Psoas muscle (tissue), 8 donors: ENCODE results near the gene JRKL. TPM values are rescaled to one million over a fixed set of nuclear protein-coding genes. Genes with fewer than 3 reads are reported as not detected.
"Not testable (repeated sequence)": the region's sequence is repeated elsewhere in the genome, so short reads cannot be mapped to it uniquely, and the experiment has no call there.

Experiments
- ATAC-seq, 4 donors: fragments of 200-7000 bp; cut with Tn5 transposase; one replicate each; pipeline ENCODE4 v1.9.1; 2020; ENCODE audit warnings: moderate library complexity in 3 of 4, mild to moderate bottlenecking in 2 of 4
- DNase-seq, 2 donors: peaks; one replicate each; pipeline ENCODE4 v3.0.0-alpha.2; 2020
- H3K27ac ChIP-seq: fragments of 200-600 bp; one replicate; pipeline ENCODE4 v1.8.0; 2022
- H3K27me3 ChIP-seq, 3 donors: fragments of 200-600 bp in 1 of 3; one replicate each; pipeline versions ENCODE4 v1.6.1 to v1.8.0; 2013 to 2022; ENCODE audit warnings: low read length in 2 of 3, mild to moderate bottlenecking in 2 of 3, moderate library complexity in 1 of 3; ENCODE audit not compliant: insufficient read depth in 3 of 3
- H3K36me3 ChIP-seq, 2 donors: fragments of 200-600 bp in 1 of 2; one replicate each; pipeline versions ENCODE4 v1.6.1 to v1.8.0; 2013 to 2022; ENCODE audit warnings: low read depth in 1 of 2, mild to moderate bottlenecking in 1 of 2, moderate library complexity in 1 of 2; ENCODE audit not compliant: insufficient read depth in 1 of 2
- H3K4me1 ChIP-seq: fragments of 200-600 bp; one replicate; pipeline ENCODE4 v1.8.0; 2022
- H3K4me3 ChIP-seq: fragments of 200-600 bp; one replicate; pipeline ENCODE4 v1.8.0; 2022; ENCODE audit warnings: mild to moderate bottlenecking
- H3K9me3 ChIP-seq: fragments of 200-600 bp; one replicate; pipeline ENCODE4 v1.8.0; 2022
- CTCF ChIP-seq: fragments of 200-600 bp; IDR thresholded peaks from one replicate; pipeline ENCODE4 v1.8.0; 2022; ENCODE audit warnings: antibody characterized with exemption
- WGBS, 3 donors: extraction: QIAGEN DNeasy Blood & Tissue Kit; methylation state at CpG; one replicate each; pipeline versions ENCODE4 v1.1.6 to v1.1.7; 2013; 5-methylcytosine and 5-hydroxymethylcytosine counted together
- intact Hi-C, 2 donors: fragments of 100-400 bp; cut with DNase I; formaldehyde crosslinking; loops; one replicate each; pipeline versions ENCODE4 v1.11.0 to v1.14.2; 2022
- polyA plus RNA-seq, 3 donors: library from polyadenylated mRNA; stranded (reverse); fragments of 200-250 nt; gene quantifications; one replicate each; pipeline ENCODE4 v1.2.3, GENCODE V29; 2013
- total RNA-seq, 4 donors: library from RNA; stranded (reverse); fragmentation: NEBNext Ultra II Directional in 2 of 4; extraction: Animal tissue kit (Norgen Biotek cat#: 25700) in 2 of 4; gene quantifications; one replicate each; pipeline versions ENCODE4 v1.2.1 to v1.2.4, GENCODE V29; 2021 to 2023
- donor health status: healthy with polysubstance abuse.
- donor health status: DM: no; HTN: no; CAD: no; lungs with moderate emphysema.
- donor health status: Bipolar disorder and iron deficiency.
- donor health status: healthy.
- donor health status: DM: yes; HTN: yes; CAD: no.
- donor health status: DM: no; HTN: no; CAD: no.
- donor health status: DM: no; HTN: no; CAD: no.
- donor health status: DM: yes; HTN: yes; CAD: no.

The JRKL gene
- total and polyA plus RNA-seq, 7 donors, result 3.2 to 10.9 (median 5.4) TPM

GRCh38 chr11:96394773-96395172, 5.0 kb downstream of the JRKL start:
- no peak for DNase-seq
- no peak overlapping the region for H3K27ac ChIP-seq
- H3K4me3 ChIP-seq, result no peak overlapping the region
- peaks cover 6% of the 10 kb centered on the region for H3K4me1 ChIP-seq
- no peak for ATAC-seq
- H3K36me3 ChIP-seq, result no peaks in the 10 kb centered on the region
- intact Hi-C loops, result loop anchor here in 1 of 2 donors (10.0 kb wide), 1 partner anchor 560 kb away; no protein-coding TSS in a partner anchor
- no peaks in the 10 kb centered on the region for H3K27me3 ChIP-seq
- TF ChIP-seq CTCF, result no peak
- no peaks in the 10 kb centered on the region for H3K9me3 ChIP-seq

- H3K4me3 ChIP-seq, result no peak overlapping the region
- no peak for DNase-seq
- no peak for ATAC-seq
- no peaks in the 10 kb centered on the region for H3K9me3 ChIP-seq
- no peaks in the 10 kb centered on the region for H3K36me3 ChIP-seq
- 75 to 82% (median 80%) methylated on average over 4 of the region's 4 CpGs for WGBS, 3 donors
- no peak overlapping the region for H3K27ac ChIP-seq
- H3K4me1 ChIP-seq, result no peaks in the 10 kb centered on the region
- H3K27me3 ChIP-seq, result no peaks in the 10 kb centered on the region
- no peak for TF ChIP-seq CTCF
- intact Hi-C loops, result loop anchor here in 1 of 2 donors (10.0 kb wide), 1 partner anchor 562 kb away; no protein-coding TSS in a partner anchor
These were observed 6.8 kb downstream of the JRKL start for GRCh38 chr11:96396637-96397036.

GRCh38 chr11:96397863-96398262, 8.1 kb downstream of the JRKL start:
- TF ChIP-seq CTCF, result no peak
- Histone ChIP-seq H3K27me3 (no peaks in the 10 kb centered on the region), H3K9me3 (no peaks in the 10 kb centered on the region), H3K4me3 (no peak overlapping the region), H3K27ac (no peak overlapping the region), H3K4me1 (no peaks in the 10 kb centered on the region), H3K36me3 (no peaks in the 10 kb centered on the region)
- DNase-seq (no peak), ATAC-seq (no peak)
- 79 to 94% (median 79%) methylated on average over 3 of the region's 3 CpGs for WGBS, 3 donors
- intact Hi-C loops, result loop anchor here in 1 of 2 donors (10.0 kb wide), 1 partner anchor 563 kb away; no protein-coding TSS in a partner anchor

GRCh38 chr11:96400697-96401096, 10.9 kb downstream of the JRKL start:
- Histone ChIP-seq H3K36me3 (no peaks in the 10 kb centered on the region), H3K4me1 (no peaks in the 10 kb centered on the region), H3K27ac (no peak overlapping the region), H3K9me3 (no peaks in the 10 kb centered on the region), H3K27me3 (no peaks in the 10 kb centered on the region), H3K4me3 (no peak overlapping the region)
- no peak for DNase-seq
- no peak for TF ChIP-seq CTCF
- intact Hi-C loops, result no loop called here
- WGBS, 3 donors, result 76 to 84% (median 77%) methylated on average over 1 of the region's 1 CpG
- no peak for ATAC-seq

- intact Hi-C loops, H3K4me1 ChIP-seq, DNase-seq, H3K27ac ChIP-seq, H3K27me3 ChIP-seq, H3K9me3 ChIP-seq, ATAC-seq, H3K36me3 ChIP-seq: not testable (repeated sequence)
- peak overlapping the region; percentile 28 for H3K4me3 ChIP-seq
- WGBS, 3 donors, result 77 to 83% (median 81%) methylated on average over 16 to 18 of the region's 18 CpGs
These were observed 21.6 kb downstream of the JRKL start for GRCh38 chr11:96411412-96411811.
